NCI-H1092 (cell line): ENCODE data around the gene NPIPB6.
"Not testable (repeated sequence)": the region's sequence is repeated elsewhere in the genome, so short reads cannot be mapped to it uniquely, and the experiment has no call there.

Experiments used
- DNase-seq: peaks from one replicate; lab custom pipeline; 2025; lab: John Stamatoyannopoulos, UW

The NPIPB6 gene

GRCh38 chr16:28363408-28363807, at the start of gene NPIPB6:
Gene NPIPB6, minus strand, starts transcription at chr16:28363508. Its CDS starts 686 bp downstream, at chr16:28362822.
- not testable (repeated sequence) for DNase-seq

DNA sequence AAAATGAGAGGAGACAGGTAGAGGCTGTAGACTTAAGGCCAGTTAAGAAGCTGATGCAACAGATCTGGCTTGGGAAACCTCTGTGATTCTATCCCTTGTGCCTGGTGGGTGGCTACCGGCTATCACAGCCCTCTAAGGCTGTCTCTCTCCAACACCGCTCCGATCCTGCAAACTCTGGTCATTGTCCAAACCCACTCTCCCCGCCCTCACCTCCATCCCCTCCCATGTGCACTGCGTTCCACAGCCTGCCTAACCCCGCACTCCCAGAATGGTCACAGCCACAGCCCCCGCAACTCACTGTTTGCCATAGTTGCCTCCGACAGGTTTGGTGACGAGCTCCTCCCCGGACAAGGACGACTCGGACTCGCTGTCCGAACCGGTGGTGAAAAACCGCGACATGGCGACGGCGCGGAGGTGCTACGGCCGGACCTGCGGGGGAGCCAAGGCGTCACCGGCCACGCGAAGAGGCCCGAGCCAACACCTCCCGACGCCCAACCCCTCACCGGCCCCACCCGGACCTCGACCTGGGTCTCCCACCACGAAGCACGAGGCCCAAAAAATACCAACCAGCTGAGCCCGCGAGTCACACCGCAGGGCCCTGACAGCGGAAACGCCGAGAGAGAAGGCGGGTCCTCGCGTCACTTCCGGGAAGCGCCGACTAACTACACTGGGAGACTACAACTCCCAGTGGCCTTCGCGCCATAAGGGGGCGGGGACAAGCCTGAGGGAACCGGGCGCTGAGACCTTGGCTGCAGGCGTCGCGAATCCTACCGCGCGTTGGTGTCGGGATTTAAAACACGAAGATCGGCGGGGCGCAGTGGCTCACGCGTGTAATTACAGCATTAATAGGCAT, 40.1 kb upstream of the NPIPB6 start, which contains the start of gene EIF3CL:
EIF3CL (minus strand) TSS at position 622 of the 853 bp plus-strand sequence; CDS start at position 399, 223 bp downstream.
- DNase-seq: not testable (repeated sequence)

- DNase-seq: not testable (repeated sequence)
Observed at GRCh38 chr16:28392054-28392453, 28.7 kb upstream of the NPIPB6 start.

- not testable (repeated sequence) for DNase-seq
Observed at GRCh38 chr16:28382177-28382867, 19.0 kb upstream of the NPIPB6 start.

GRCh38 chr16:28377822-28378221, 14.5 kb upstream of the NPIPB6 start:
- DNase-seq: not testable (repeated sequence)

DNA sequence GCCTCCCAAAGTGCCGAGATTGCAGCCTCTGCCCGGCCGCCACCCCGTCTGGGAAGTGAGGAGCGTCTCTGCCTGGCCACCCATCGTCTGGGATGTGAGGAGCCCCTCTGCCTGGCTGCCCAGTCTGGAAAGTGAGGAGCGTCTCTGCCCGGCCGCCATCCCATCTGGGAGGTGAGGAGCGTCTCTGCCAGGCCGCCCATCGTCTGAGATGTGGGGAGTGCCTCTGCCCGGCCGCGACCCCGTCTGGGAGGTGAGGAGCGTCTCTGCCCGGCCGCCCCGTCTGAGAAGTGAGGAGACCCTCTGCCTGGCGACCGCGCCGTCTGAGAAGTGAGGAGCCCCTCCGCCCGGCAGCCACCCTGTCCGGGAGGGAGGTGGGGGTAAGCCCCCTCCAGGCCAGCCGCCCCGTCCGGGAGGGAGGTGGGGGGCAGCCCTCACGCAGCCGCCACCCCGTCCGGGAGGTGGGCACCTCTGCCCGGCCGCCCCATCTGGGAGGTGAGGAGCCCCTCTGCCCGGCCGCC, 13.9 kb upstream of the NPIPB6 start:
- not testable (repeated sequence) for DNase-seq

DNA sequence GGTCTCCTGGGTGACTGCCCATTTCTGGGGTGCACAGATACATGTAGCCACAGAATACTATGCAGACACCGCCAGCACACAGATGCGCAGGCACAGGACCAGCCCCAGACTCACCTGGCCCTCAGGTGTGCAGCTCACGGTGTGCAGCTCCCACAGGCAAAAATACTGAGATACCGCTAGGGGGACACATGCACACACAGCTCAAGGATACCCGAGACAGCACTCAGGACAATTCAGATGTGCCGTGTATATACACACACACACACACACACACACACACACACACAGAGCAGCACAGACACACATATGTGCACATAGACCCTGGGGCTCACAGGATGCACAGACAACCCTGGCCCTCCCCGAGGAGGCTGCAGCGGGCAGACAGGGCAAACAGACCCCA, 11.8 kb upstream of the NPIPB6 start:
- DNase-seq: not testable (repeated sequence)

- DNase-seq: not testable (repeated sequence)
Observed at GRCh38 chr16:28374281-28374680, 11.0 kb upstream of the NPIPB6 start.

DNA sequence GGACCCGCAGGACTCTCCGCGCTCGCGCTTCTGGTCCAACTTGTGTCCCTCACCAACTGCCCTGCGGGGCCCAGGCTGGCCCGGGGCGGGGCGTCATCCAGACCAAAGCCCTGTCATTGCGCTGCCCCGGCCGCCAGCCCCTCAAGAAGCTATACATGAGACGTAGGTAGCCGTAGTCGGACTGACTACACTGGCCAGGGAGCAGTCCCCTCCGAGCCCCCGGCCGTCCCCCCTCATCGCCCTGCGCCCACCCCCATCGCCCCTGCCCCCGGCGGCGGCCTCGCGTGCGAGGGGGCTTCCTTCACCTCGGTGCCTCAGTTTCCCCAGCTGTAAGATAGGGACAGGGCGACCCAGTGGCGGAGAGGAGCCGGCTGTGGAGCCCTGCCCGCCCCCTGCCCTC, 4.6 kb upstream of the NPIPB6 start:
- DNase-seq: not testable (repeated sequence)

DNA sequence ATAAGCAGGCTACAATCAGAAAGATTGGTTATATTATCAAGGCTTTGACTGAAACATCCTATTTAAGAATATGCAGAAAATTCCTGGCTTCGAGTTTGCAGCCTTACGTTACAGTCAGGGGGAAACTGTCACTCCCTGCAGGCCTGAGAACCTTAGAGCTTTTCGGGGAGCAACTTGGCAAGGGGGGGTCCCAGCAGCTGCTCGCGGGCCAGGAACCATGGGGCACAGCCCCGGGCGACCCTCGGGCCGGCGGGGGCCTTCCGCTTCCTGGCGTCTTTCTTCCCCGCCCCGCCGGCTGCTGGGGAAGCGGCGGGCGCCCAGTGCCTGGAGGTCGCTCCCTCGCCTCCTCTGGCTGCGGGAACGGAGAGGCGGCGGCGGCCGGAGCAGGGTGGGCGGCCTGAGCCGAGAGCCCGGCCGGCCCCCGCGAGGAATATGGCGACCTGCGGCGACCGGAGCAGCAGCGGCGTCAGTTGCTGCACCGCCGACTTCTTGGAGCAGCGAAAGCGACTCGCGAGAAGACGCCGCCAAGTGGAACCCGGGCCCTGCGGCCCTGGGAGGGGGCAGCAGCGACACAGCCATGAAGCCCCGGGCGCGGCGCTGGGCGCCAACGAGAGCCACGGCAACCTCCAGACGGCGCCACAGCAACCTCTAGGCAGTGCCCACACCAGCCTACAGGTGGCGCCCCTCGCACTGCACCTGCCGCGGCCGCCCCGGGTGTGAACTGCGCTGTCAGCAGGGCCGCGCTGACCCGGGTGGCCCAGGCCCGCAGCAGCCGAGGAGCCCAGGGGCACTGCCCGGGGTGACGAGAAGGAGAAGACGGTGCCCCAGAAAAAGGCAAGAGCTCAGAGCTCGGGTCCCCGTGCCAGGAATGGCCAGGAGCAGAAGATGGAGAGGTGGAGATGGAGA, 1.2 kb upstream of the NPIPB6 start:
- DNase-seq: not testable (repeated sequence)

- DNase-seq: not testable (repeated sequence)
Observed at GRCh38 chr16:28362600-28362999, 708 bp downstream of the NPIPB6 start.

DNA sequence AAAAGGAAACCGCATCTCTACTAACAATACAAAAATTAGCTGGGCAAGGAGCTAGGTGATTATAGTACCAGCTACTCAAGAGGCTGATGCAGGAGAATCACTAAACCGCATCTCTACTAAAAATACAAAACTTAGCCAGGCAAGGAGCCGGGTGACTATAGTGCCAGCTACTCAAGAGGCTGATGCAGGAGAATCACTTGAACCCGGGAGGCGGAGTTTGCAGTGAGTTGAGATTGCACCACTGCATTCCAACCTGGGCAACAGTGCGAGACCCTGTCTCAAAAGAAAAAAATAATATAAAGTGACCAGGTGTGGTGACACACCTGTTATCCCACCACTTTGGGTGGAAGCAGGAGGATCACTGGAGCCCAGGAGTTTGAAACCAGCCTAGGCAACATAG, 25.1 kb downstream of the NPIPB6 start:
- not testable (repeated sequence) for DNase-seq

GRCh38 chr16:28336940-28337710, 26.2 kb downstream of the NPIPB6 start:
- not testable (repeated sequence) for DNase-seq

DNA sequence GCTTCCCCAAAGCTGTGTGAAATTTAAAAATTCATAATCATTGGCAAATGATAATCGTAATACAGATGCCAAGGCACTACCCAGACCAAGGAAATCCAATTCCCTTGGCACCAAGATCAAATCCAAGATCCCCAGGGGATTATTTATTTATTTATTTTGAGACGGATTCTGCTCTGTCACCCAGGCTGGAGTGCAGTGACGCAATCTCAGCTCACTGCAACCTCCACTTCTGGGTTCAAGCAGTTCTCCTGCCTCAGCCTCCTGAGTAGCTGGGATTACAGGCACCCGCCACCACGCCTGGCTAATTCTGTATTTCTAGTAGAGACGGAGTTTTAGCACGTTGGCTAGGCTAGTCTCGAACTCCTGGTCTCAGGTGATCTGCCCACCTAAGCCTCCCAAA, 27.6 kb downstream of the NPIPB6 start:
- not testable (repeated sequence) for DNase-seq

GRCh38 chr16:28332632-28333031, 30.7 kb downstream of the NPIPB6 start:
- not testable (repeated sequence) for DNase-seq

- DNase-seq: not testable (repeated sequence)
Observed at GRCh38 chr16:28330981-28331380, 32.3 kb downstream of the NPIPB6 start.

DNA sequence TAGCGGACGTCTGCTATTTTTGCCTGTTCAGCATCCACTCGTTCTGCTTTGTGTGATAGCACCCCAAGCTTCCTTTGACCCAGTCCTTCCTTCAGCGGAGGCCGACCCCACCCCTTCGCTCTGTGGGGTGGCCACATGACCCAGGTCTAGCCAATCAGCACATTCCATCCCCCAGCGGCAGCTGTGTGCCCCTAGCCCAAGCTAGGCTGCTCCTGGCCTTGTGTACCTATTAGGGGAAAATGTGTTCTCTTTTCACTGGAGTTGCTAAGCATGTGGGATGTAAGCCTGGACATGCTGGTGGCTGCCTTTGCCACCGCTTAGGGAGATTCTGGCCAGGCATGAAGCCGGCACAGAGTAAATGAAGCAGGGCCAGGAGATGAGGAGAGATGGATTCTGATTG, 33.1 kb downstream of the NPIPB6 start:
- not testable (repeated sequence) for DNase-seq

- no peak for DNase-seq
Observed at GRCh38 chr16:28326881-28327610, 36.3 kb downstream of the NPIPB6 start.

DNA sequence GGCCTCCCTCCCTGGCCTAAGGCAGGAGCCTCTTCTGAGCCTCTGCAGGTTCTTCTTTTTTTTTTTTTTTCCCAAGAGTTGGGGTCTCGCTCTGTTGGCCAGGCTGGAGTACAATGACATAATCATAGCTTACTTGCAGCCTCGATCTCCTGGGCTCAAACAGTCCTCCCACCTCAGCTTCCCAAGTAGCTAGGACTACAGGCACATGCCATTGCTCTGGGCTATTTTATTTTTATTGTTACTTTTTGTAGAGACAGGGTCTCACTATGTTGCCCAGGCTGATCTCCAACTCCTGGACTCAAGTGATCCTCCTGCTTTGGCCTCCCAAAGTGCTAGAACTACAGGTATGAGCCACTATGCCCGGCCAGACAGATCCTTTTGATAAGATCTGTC, 38.4 kb downstream of the NPIPB6 start:
- DNase-seq: no peak

DNA sequence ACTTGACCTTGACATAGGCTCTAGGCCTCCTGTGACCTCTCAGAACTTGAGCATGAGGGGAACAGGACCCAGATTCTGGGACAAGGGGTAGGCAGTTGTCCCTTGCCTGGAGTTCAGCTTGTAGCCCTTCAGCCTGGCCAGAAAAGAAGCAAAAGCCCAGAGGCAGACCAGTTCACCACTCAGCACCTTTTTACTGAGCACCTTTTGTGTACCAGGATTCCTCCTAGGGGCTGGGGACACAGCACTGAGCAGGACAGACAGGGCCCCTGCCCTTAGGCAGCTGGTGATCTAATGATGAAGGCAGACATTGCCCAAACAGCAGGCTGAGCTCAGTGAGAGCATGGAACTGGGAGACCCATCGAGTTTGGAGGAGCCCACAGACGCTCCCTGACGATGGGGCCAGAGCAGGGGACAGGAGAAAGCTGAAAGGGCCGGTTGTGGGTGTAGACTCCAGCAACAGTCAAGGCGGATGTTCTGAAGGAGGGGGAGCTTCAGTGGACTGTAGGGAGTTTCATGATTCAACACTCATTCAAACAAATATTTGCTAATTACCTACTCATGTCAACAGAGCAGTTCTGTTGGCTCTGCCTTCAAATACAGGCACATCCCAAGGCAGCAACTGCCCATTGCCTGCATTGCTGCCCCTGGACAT, 38.9 kb downstream of the NPIPB6 start:
- DNase-seq: no peak
